Measurements from ENCODE around the gene TTLL8.

TTLL8 gene

GRCh38 chr22:50063589-50064393 lies 5.7 kb upstream of the TTLL8 start:
- H3K27me3 ChIP-seq, result peaks cover 9% of the 10 kb centered on the region

DNA sequence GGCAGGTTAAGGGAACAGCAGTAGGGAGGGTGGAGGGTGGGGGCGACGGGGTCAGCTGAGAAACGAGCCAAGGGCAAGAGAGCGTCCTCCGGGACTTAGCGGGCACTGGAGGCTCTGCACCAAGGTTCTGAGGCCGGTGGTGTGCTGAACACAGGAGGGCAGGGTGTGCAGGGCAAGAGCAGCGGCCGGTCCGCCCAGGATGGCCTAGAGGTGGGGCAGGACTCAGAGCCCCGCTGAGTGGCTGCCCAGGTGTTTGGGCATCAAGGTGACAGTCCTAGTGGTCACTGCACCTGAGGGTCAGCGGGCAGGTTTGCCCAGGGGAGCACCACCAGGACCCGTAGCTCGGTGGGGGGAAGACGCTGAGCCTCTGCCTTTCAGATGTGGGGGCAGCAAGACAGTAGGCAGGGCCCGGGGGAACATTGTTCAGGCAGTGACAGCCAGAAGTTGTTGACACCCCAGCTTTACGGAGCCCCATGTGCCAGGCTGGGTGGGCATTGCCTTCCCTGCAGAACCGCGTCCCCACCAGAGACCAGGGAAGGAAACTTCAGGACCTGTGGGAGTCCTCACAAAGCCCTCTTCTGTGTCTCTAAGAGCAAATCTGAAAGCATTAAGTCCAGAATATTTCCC lies 4.5 kb upstream of the TTLL8 start:
- H3K27ac ChIP-seq, result no peak overlapping the region

More at GRCh38 chr22:50063589-50064393, 5.7 kb upstream of the TTLL8 start:
- H3K9me3 ChIP-seq, result no peaks in the 10 kb centered on the region
- TF ChIP-seq CTCF (IDR thresholded peaks at IDR 0.05), result no peak
- H3K27ac ChIP-seq, result no peak overlapping the region
- peaks cover 31 to 36% of the 10 kb centered on the region in 2 experiments for H3K4me1 ChIP-seq (ENCODE audit: control insufficient read depth in 1 of 2, insufficient read depth in 1 of 2, low read depth in 1 of 2, low read length in 1 of 2)
- peaks cover 28% of the 10 kb centered on the region for H3K36me3 ChIP-seq
- H3K4me3 ChIP-seq (ENCODE audit: low read depth in 1 of 2, low read length in 1 of 2), result no peak overlapping the region

GRCh38 chr22:50061824-50062355 lies 3.8 kb upstream of the TTLL8 start:
- Histone ChIP-seq H3K36me3 (peaks cover 22% of the 10 kb centered on the region), H3K27me3 (peaks cover 27% of the 10 kb centered on the region), H3K27ac (peak overlapping the region; percentile 28), H3K4me1 (ENCODE audit: control insufficient read depth in 1 of 2, insufficient read depth in 1 of 2, low read depth in 1 of 2, low read length in 1 of 2) (peaks cover 35 to 42% of the 10 kb centered on the region in 2 experiments), H3K4me3 (ENCODE audit: low read depth in 1 of 2, low read length in 1 of 2) (peak overlapping the region; percentile 35 to 45), H3K9me3 (no peaks in the 10 kb centered on the region)
- TF ChIP-seq CTCF (IDR thresholded peaks at IDR 0.05), result no peak

More for the DNA sequence above, 4.5 kb upstream of the TTLL8 start:
- Histone ChIP-seq H3K27me3 (peaks cover 21% of the 10 kb centered on the region), H3K4me3 (ENCODE audit: low read depth in 1 of 2, low read length in 1 of 2) (no peak overlapping the region), H3K36me3 (peaks cover 22% of the 10 kb centered on the region), H3K4me1 (ENCODE audit: control insufficient read depth in 1 of 2, insufficient read depth in 1 of 2, low read depth in 1 of 2, low read length in 1 of 2) (peaks cover 35 to 42% of the 10 kb centered on the region in 2 experiments), H3K9me3 (no peaks in the 10 kb centered on the region)
- no peak for TF ChIP-seq CTCF (IDR thresholded peaks at IDR 0.05)

DNA sequence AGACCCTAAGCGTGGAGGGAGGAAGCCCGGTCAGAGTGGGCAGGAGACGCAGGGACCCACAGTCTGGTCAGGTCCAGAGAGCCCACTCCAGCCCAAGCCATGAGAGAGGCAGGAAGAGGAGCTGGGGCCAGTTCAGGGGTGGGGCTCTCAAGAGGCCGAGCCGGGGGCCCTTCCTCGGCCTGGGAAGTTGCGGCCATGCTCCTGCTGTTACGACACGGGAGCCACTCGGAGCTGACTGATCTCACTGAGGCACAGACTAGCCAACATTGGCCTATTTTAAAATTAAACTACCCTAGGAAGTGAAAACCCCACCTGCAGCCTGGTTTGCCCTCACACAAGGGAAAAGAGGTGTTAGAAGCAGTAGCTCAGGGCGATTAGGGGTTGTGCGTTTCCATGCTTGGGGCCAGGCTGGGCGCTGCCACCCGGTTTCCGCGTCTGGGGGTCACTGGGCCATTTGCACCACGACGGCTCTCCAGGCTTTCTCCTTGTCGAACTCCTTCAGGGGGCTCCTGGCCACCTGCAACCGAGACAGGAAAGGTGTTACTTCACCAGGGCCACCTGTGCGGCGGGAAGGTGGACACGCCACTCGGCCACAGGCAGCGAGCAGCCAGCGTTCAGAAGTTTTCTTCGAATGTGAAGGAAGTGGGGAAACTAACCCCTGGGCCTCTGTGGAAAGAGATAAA lies 3.2 kb upstream of the TTLL8 start:
- Histone ChIP-seq H3K27me3 (peaks cover 33% of the 10 kb centered on the region), H3K4me3 (ENCODE audit: low read depth in 1 of 2, low read length in 1 of 2) (peak overlapping the region; percentile 35 to 45), H3K4me1 (ENCODE audit: control insufficient read depth in 1 of 2, insufficient read depth in 1 of 2, low read depth in 1 of 2, low read length in 1 of 2) (peaks cover 35 to 42% of the 10 kb centered on the region in 2 experiments), H3K27ac (peak overlapping the region; percentile 28), H3K9me3 (no peaks in the 10 kb centered on the region), H3K36me3 (peaks cover 22% of the 10 kb centered on the region)
- no peak for TF ChIP-seq CTCF (IDR thresholded peaks at IDR 0.05)

- Histone ChIP-seq H3K4me1 (ENCODE audit: control insufficient read depth in 1 of 2, insufficient read depth in 1 of 2, low read depth in 1 of 2, low read length in 1 of 2) (peaks cover 35 to 42% of the 10 kb centered on the region in 2 experiments), H3K27me3 (peaks cover 37% of the 10 kb centered on the region), H3K36me3 (peaks cover 19% of the 10 kb centered on the region), H3K4me3 (ENCODE audit: low read depth in 1 of 2, low read length in 1 of 2) (peak overlapping the region; percentile 35 to 45), H3K27ac (peak overlapping the region; percentile 28), H3K9me3 (no peaks in the 10 kb centered on the region)
- no peak for TF ChIP-seq CTCF (IDR thresholded peaks at IDR 0.05)
Observed at GRCh38 chr22:50060441-50061140, 2.5 kb upstream of the TTLL8 start.
